Mesendoderm (in vitro differentiated cells): ENCODE results near the gene MRPL27.
A peak's percentile ranks its signal among the peaks of the same experiment; 100 is the strongest.

ENCODE experiments used
- DNase-seq: peaks from one replicate; pipeline ENCODE4 v3.0.0; 2013
- H2AK5ac ChIP-seq: 2 replicates; pipeline ENCODE4 v1.6.1; 2013; ENCODE audit warnings: low read length, inconsistent platforms
- H2BK120ac ChIP-seq: 2 replicates; pipeline ENCODE4 v1.6.1; 2013; ENCODE audit warnings: low read depth, mild to moderate bottlenecking, low read length, moderate library complexity, mixed read lengths
- H2BK15ac ChIP-seq: replicated peaks from 2 replicates; pipeline ENCODE4 v1.6.1; 2013; ENCODE audit warnings: low read depth, mild to moderate bottlenecking, moderate library complexity
- H2BK5ac ChIP-seq: 2 replicates; pipeline ENCODE4 v1.6.1; 2013; ENCODE audit warnings: low read length, inconsistent platforms
- H3K18ac ChIP-seq: 2 replicates; pipeline ENCODE4 v1.6.1; 2013; ENCODE audit warnings: mild to moderate bottlenecking, low read length, mixed read lengths
- H3K23ac ChIP-seq: one replicate; pipeline ENCODE4 v1.6.1; 2013; ENCODE audit warnings: low read length
- H3K27ac ChIP-seq: 2 replicates; pipeline ENCODE4 v1.5.1; 2013; ENCODE audit warnings: low read depth, mild to moderate bottlenecking, inconsistent platforms, low read length, moderate library complexity
- H3K27me3 ChIP-seq: 2 replicates; pipeline ENCODE4 v1.6.1; 2013; ENCODE audit warnings: low read length, control low read depth, mild to moderate bottlenecking, inconsistent platforms; ENCODE audit not compliant: insufficient read depth, poor library complexity
- H3K36me3 ChIP-seq: 2 replicates; pipeline ENCODE4 v1.6.1; 2013; ENCODE audit warnings: low read length, inconsistent platforms; ENCODE audit not compliant: control insufficient read depth, insufficient read depth
- H3K4ac ChIP-seq: one replicate; pipeline ENCODE4 v1.6.1; 2013; ENCODE audit warnings: low read depth, mild to moderate bottlenecking, low read length, moderate library complexity
- H3K4me1 ChIP-seq: 2 replicates; pipeline ENCODE4 v1.6.1; 2013; ENCODE audit warnings: low read depth, low read length, inconsistent platforms; ENCODE audit not compliant: control insufficient read depth
- H3K4me2 ChIP-seq: 2 replicates; pipeline ENCODE4 v1.6.1; 2013; ENCODE audit warnings: low read length
- H3K4me3 ChIP-seq: 2 replicates; pipeline ENCODE4 v1.5.1; 2013; ENCODE audit warnings: mild to moderate bottlenecking, low read length
- H3K56ac ChIP-seq: one replicate; pipeline ENCODE4 v1.6.1; 2013; ENCODE audit warnings: low read length
- H3K79me1 ChIP-seq: 2 replicates; pipeline ENCODE4 v1.6.1; 2013; ENCODE audit warnings: low read length, inconsistent platforms
- H3K79me2 ChIP-seq: 2 replicates; pipeline ENCODE4 v1.6.1; 2013; ENCODE audit warnings: mild to moderate bottlenecking, low read length; ENCODE audit not compliant: control insufficient read depth, insufficient read depth
- H3K9ac ChIP-seq: 2 replicates; pipeline ENCODE4 v1.6.1; 2013; ENCODE audit warnings: low read length, inconsistent platforms
- H4K5ac ChIP-seq: one replicate; pipeline ENCODE4 v1.6.1; 2013; ENCODE audit warnings: low read length
- H4K8ac ChIP-seq: one replicate; pipeline ENCODE4 v1.6.1; 2013; ENCODE audit warnings: low read depth, mild to moderate bottlenecking, control low read depth, low read length, moderate library complexity
- WGBS: extraction: QIAGEN DNeasy Blood & Tissue Kit; methylation state at CpG from one replicate; pipeline ENCODE4 v1.1.7; 2013; ENCODE audit warnings: low lambda C conversion rate, missing lambda C conversion rate; ENCODE audit not compliant: insufficient coverage; ENCODE audit errors: extremely low coverage; 5-methylcytosine and 5-hydroxymethylcytosine counted together

Gene MRPL27

GRCh38 chr17:50365649-50366393 is 7.2 kb downstream of the MRPL27 start:
- H3K56ac ChIP-seq, result no peak overlapping the region
- H3K4me3 ChIP-seq, result no peak overlapping the region
- no peak overlapping the region for H3K9ac ChIP-seq
- H3K79me2 ChIP-seq, result no peaks in the 10 kb centered on the region
- H3K36me3 ChIP-seq, result peaks cover 11% of the 10 kb centered on the region
- DNase-seq, result no peak
- no peak overlapping the region for H4K5ac ChIP-seq
- H3K4ac ChIP-seq, result no peak overlapping the region
- no peak overlapping the region for H3K23ac ChIP-seq
- no peak overlapping the region for H2AK5ac ChIP-seq
- H3K79me1 ChIP-seq, result peaks cover 4% of the 10 kb centered on the region
- no peak overlapping the region for H2BK120ac ChIP-seq
- H3K4me1 ChIP-seq, result no peaks in the 10 kb centered on the region
- no peak overlapping the region for H3K4me2 ChIP-seq
- H4K8ac ChIP-seq, result no peak overlapping the region
- H2BK15ac ChIP-seq, result no peak overlapping the region
- no peak overlapping the region for H3K27ac ChIP-seq
- H3K27me3 ChIP-seq, result no peaks in the 10 kb centered on the region
- WGBS, result no CpG with 5 or more reads among the region's 14 CpGs
- H3K18ac ChIP-seq, result no peak overlapping the region
- H2BK5ac ChIP-seq, result no peak overlapping the region

DNA sequence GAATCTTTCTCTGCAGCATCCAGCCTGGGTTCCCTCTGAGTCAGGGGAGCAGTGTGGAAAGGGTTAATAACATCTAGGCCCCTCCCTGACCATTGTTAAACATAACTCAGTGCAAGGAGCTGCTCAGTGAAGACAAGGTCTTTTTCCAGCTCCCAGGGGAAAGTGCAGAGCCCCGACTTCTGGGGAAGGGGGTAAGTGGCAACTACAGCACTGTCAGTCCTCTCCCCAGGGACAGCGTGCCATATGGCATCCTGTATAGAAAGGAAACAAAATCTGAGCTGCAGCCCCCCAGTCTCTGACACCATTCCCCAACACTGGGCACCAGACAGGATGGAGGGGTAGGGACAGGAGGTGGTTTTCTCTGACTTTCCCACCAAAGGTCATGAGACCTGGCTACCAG is 7.8 kb downstream of the MRPL27 start:
- H3K4ac ChIP-seq, result no peak overlapping the region
- no peak for DNase-seq
- peaks cover 7% of the 10 kb centered on the region for H3K36me3 ChIP-seq
- H3K9ac ChIP-seq, result no peak overlapping the region
- H3K27ac ChIP-seq, result no peak overlapping the region
- H3K79me1 ChIP-seq, result no peaks in the 10 kb centered on the region
- no peak overlapping the region for H3K23ac ChIP-seq
- no peak overlapping the region for H3K18ac ChIP-seq
- no peak overlapping the region for H4K8ac ChIP-seq
- H3K4me3 ChIP-seq, result no peak overlapping the region
- H2BK15ac ChIP-seq, result no peak overlapping the region
- no peaks in the 10 kb centered on the region for H3K27me3 ChIP-seq
- H3K4me1 ChIP-seq, result no peaks in the 10 kb centered on the region
- H2BK5ac ChIP-seq, result no peak overlapping the region
- no peak overlapping the region for H2AK5ac ChIP-seq
- WGBS, result no CpG with 5 or more reads among the region's 2 CpGs
- no peak overlapping the region for H2BK120ac ChIP-seq
- H3K79me2 ChIP-seq, result no peaks in the 10 kb centered on the region
- no peak overlapping the region for H3K4me2 ChIP-seq
- H4K5ac ChIP-seq, result no peak overlapping the region
- H3K56ac ChIP-seq, result no peak overlapping the region

DNA sequence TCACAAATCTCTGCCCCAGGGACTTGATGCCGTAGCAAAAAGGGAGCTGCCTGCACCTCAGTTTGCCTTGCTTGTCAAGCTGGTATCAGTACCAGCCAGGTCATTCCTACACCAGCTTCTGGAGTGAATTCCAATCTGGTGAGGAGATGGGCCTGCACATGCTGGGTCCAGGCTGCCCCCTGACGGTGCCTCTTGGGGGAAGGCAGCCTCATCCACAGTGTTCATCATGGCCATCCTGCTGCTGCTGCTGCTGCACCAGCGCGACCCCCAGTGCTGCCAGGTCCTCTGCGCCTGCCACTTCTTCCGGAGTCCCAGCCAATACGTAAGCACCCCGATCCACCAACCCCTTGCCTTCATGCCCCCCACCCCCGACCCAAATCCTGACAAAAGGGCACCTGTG is 8.3 kb downstream of the MRPL27 start:
- H2BK15ac ChIP-seq, result no peak overlapping the region
- H3K27me3 ChIP-seq, result no peaks in the 10 kb centered on the region
- no peak overlapping the region for H3K4me2 ChIP-seq
- H2BK5ac ChIP-seq, result no peak overlapping the region
- no peak overlapping the region for H4K8ac ChIP-seq
- no peak overlapping the region for H3K23ac ChIP-seq
- H3K79me1 ChIP-seq, result no peaks in the 10 kb centered on the region
- H3K4ac ChIP-seq, result no peak overlapping the region
- no peak overlapping the region for H4K5ac ChIP-seq
- no peak overlapping the region for H2BK120ac ChIP-seq
- H3K18ac ChIP-seq, result no peak overlapping the region
- no peak overlapping the region for H3K4me3 ChIP-seq
- H3K9ac ChIP-seq, result no peak overlapping the region
- no peak overlapping the region for H3K56ac ChIP-seq
- H3K27ac ChIP-seq, result no peak overlapping the region
- peak; percentile 89 for DNase-seq
- no peak overlapping the region for H2AK5ac ChIP-seq
- H3K79me2 ChIP-seq, result no peaks in the 10 kb centered on the region
- peaks cover 3% of the 10 kb centered on the region for H3K36me3 ChIP-seq
- no CpG with 5 or more reads among the region's 9 CpGs for WGBS
- H3K4me1 ChIP-seq, result no peaks in the 10 kb centered on the region

- no peak overlapping the region for H2BK5ac ChIP-seq
- H2AK5ac ChIP-seq, result no peak overlapping the region
- no peak overlapping the region for H3K18ac ChIP-seq
- H3K23ac ChIP-seq, result no peak overlapping the region
- no peak overlapping the region for H4K5ac ChIP-seq
- no peaks in the 10 kb centered on the region for H3K27me3 ChIP-seq
- no peak overlapping the region for H4K8ac ChIP-seq
- no peaks in the 10 kb centered on the region for H3K79me2 ChIP-seq
- H3K27ac ChIP-seq, result no peak overlapping the region
- no CpG with 5 or more reads among the region's 4 CpGs for WGBS
- H3K9ac ChIP-seq, result no peak overlapping the region
- no peak overlapping the region for H3K4me3 ChIP-seq
- no peaks in the 10 kb centered on the region for H3K4me1 ChIP-seq
- no peaks in the 10 kb centered on the region for H3K79me1 ChIP-seq
- H3K56ac ChIP-seq, result no peak overlapping the region
- DNase-seq, result no peak
- H3K4ac ChIP-seq, result no peak overlapping the region
- H2BK120ac ChIP-seq, result no peak overlapping the region
- H3K36me3 ChIP-seq, result peaks cover 1% of the 10 kb centered on the region
- no peak overlapping the region for H3K4me2 ChIP-seq
- H2BK15ac ChIP-seq, result no peak overlapping the region
These were observed 8.9 kb downstream of the MRPL27 start for GRCh38 chr17:50364061-50364458.

DNA sequence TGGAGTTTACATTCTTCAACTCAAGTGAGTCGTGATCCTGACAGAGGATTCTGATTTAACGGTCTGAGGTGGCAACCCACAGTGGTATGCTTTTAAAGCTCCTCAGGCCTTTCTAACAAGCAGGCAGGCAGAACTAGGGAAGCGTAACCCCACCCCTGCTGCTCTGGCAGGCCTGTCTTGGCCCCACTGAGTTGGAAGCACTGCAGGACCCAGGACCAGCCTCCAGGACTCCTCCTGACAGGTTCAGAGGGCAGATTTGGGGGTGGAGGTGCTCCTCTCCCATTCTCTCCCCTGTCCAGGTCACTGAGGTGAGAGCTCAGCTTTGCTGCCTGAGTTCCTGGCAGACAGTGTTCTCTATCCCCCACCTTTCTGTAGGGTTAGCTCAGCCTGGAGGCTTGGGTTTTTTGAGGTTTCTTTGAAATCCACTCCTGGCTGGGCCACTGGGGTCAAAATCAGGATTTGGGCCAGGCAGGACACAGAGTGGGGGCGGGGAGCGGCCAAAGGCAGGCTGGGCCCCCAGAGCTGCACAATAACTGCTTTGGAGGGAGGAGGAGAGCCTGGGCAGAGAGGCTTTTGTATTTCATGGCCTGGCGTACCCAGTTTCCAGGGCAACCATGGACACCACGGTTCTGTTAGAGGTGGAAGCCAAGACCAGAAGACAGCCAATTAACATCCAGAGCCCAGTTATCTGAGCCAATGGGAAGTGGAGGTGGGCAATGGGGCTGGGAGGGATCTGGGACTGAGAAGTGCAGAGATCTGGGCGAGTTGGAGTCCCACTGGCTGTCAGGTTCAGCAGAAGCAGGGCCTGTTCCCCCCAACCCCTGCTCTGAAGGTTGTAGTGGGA is 9.5 kb downstream of the MRPL27 start:
- Histone ChIP-seq H4K5ac (no peak overlapping the region), H3K27ac (no peak overlapping the region), H2BK5ac (no peak overlapping the region), H3K4me2 (no peak overlapping the region), H3K56ac (no peak overlapping the region), H3K79me1 (no peaks in the 10 kb centered on the region), H2BK15ac (no peak overlapping the region), H3K4me3 (no peak overlapping the region), H2AK5ac (no peak overlapping the region), H4K8ac (no peak overlapping the region), H2BK120ac (no peak overlapping the region), H3K27me3 (no peaks in the 10 kb centered on the region), H3K18ac (no peak overlapping the region), H3K9ac (no peak overlapping the region), H3K4ac (no peak overlapping the region), H3K36me3 (peaks cover 3% of the 10 kb centered on the region), H3K23ac (no peak overlapping the region), H3K79me2 (no peaks in the 10 kb centered on the region), H3K4me1 (no peaks in the 10 kb centered on the region)
- WGBS, result no CpG with 5 or more reads among the region's 8 CpGs
- DNase-seq, result peak; percentile 97
